Fibroblast of lung (primary cell): ENCODE measurements around the gene KCNK15. TPM values are rescaled to one million over a fixed set of nuclear protein-coding genes. Genes with fewer than 3 reads are reported as not detected.

ENCODE experiments used
- DNase-seq, 2 donors: peaks; one replicate each; pipeline versions ENCODE4 v3.0.0 to v3.0.0-alpha.2; 2010; ENCODE audit warnings: low read depth in 2 of 2
- H2AFZ ChIP-seq: 2 replicates; pipeline ENCODE4 v1.5.1; 2012; ENCODE audit warnings: low read length, control low read depth, inconsistent platforms
- H3K27ac ChIP-seq: 2 replicates; pipeline ENCODE4 v1.5.1; 2011; ENCODE audit warnings: low read length, control low read depth; ENCODE audit not compliant: insufficient read depth
- H3K27me3 ChIP-seq: 2 replicates; pipeline ENCODE4 v1.5.1; 2011; ENCODE audit warnings: mild to moderate bottlenecking, low read length; ENCODE audit not compliant: control insufficient read depth, insufficient read depth
- H3K36me3 ChIP-seq: 2 replicates; pipeline ENCODE4 v1.5.1; 2011; ENCODE audit warnings: low read length; ENCODE audit not compliant: control insufficient read depth, insufficient read depth
- H3K4me1 ChIP-seq: 2 replicates; pipeline ENCODE4 v1.5.1; 2011; ENCODE audit warnings: low read length; ENCODE audit not compliant: control insufficient read depth, insufficient read depth; ENCODE audit errors: extremely low read depth
- H3K4me2 ChIP-seq: 2 replicates; pipeline ENCODE4 v1.5.1; 2011; ENCODE audit warnings: low read length, control low read depth; ENCODE audit not compliant: insufficient read depth; ENCODE audit errors: extremely low read depth
- H3K4me3 ChIP-seq, 4 experiments: fragments of 200-600 bp in 1 of 4; sonication (generic) in 1 of 4; replicated peaks in 1 of 4; 2 replicates each; pipeline ENCODE4 v1.5.1; 2011 to 2016; ENCODE audit warnings: low read length in 4 of 4, low read depth in 3 of 4, mild to moderate bottlenecking in 3 of 4, control low read depth in 2 of 4, inconsistent platforms in 1 of 4, mixed read lengths in 1 of 4; ENCODE audit not compliant: insufficient read depth in 1 of 4; ENCODE audit errors: control extremely low read depth in 1 of 4
- H3K79me2 ChIP-seq: 2 replicates; pipeline ENCODE4 v1.5.1; 2012; ENCODE audit warnings: mild to moderate bottlenecking, low read length, inconsistent platforms; ENCODE audit not compliant: control insufficient read depth, insufficient read depth
- H3K9ac ChIP-seq: 2 replicates; pipeline ENCODE4 v1.5.1; 2011; ENCODE audit warnings: mild to moderate bottlenecking, low read length, control low read depth; ENCODE audit not compliant: insufficient read depth
- H3K9me3 ChIP-seq: 2 replicates; pipeline ENCODE4 v1.5.1; 2012; ENCODE audit warnings: low read depth, low read length; ENCODE audit not compliant: control insufficient read depth, insufficient read depth
- H4K20me1 ChIP-seq: 2 replicates; pipeline ENCODE4 v1.5.1; 2011; ENCODE audit warnings: low read length; ENCODE audit not compliant: control insufficient read depth, insufficient read depth; ENCODE audit errors: extremely low read depth
- EZH2 ChIP-seq: IDR thresholded peaks from 2 replicates; pipeline ENCODE4 v1.5.1; 2012; ENCODE audit warnings: low read length, control low read depth, mild to moderate bottlenecking; ENCODE audit errors: missing control alignments
- polyA plus RNA-seq, 2 donors: library from polyadenylated mRNA; depleted of rRNA in 1 of 2; stranded (reverse) in 1 of 2; unstranded in 1 of 2; fragments of >200 nt; gene quantifications; 2 replicates each; pipeline ENCODE4 v1.2.1, GENCODE V29; 2011 to 2012; ENCODE audit warnings: missing spikeins in 1 of 2
- total RNA-seq: library from RNA; depleted of rRNA; stranded (reverse); fragments of >200 nt; gene quantifications from 2 replicates; pipeline ENCODE4 v1.2.1, GENCODE V29; 2014
- TF ChIP-seq, protein P1 (sequence below), 2 donors: IDR thresholded peaks in 1 of 2; conservative IDR thresholded peaks in 1 of 2; 1 replicate in 1 of 2; 2 replicates in 1 of 2; pipeline ENCODE4 v1.5.1; 2011 to 2012; ENCODE audit warnings: low read length in 2 of 2, control low read depth in 1 of 2, inconsistent platforms in 1 of 2, low read depth in 1 of 2, mild to moderate bottlenecking in 1 of 2

Gene KCNK15
- total and polyA plus RNA-seq, 2 donors (not counting 1 experiment from before 2014, with no cell fraction given): 1.8 to 2.2 TPM

DNA sequence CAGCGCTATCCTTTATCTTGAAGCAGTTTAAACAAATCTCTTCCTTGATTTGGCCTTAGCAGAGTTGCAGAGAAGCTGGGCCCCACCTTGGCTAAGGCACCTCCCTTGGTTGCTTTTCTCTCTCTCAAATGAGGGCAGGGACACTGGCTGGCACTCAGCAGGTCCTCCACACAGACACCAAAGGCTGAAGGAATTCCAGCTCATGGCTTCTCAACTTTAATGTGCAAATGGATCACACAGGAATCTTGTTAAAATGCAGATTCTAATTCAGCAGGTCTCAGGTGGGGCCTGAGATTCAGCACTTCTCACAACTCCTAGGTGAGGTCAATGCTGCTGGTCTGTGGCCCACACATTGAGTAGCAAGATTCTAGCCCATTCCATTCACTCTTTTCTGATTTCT lies 39.0 kb downstream of the KCNK15 start:
- no peak overlapping the region for H2AFZ ChIP-seq
- H3K4me3 ChIP-seq: no peak overlapping the region
- no peaks in the 10 kb centered on the region for H3K36me3 ChIP-seq
- no peak overlapping the region for H3K27ac ChIP-seq
- H3K4me1 ChIP-seq: no peaks in the 10 kb centered on the region
- no peak overlapping the region for H3K4me2 ChIP-seq
- TF ChIP-seq, protein P1, sequence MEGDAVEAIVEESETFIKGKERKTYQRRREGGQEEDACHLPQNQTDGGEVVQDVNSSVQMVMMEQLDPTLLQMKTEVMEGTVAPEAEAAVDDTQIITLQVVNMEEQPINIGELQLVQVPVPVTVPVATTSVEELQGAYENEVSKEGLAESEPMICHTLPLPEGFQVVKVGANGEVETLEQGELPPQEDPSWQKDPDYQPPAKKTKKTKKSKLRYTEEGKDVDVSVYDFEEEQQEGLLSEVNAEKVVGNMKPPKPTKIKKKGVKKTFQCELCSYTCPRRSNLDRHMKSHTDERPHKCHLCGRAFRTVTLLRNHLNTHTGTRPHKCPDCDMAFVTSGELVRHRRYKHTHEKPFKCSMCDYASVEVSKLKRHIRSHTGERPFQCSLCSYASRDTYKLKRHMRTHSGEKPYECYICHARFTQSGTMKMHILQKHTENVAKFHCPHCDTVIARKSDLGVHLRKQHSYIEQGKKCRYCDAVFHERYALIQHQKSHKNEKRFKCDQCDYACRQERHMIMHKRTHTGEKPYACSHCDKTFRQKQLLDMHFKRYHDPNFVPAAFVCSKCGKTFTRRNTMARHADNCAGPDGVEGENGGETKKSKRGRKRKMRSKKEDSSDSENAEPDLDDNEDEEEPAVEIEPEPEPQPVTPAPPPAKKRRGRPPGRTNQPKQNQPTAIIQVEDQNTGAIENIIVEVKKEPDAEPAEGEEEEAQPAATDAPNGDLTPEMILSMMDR (conservative IDR thresholded peaks at IDR 0.05 in 1 of 2, IDR thresholded peaks at IDR 0.05 in 1 of 2; ENCODE audit: low read depth in 1 of 2, low read length in 2 of 2): no peak
- no peak for TF ChIP-seq EZH2
- no peaks in the 10 kb centered on the region for H3K9me3 ChIP-seq
- DNase-seq: no peak
- H3K27me3 ChIP-seq: peaks cover 3% of the 10 kb centered on the region
- H3K79me2 ChIP-seq: no peaks in the 10 kb centered on the region
- peaks cover 2% of the 10 kb centered on the region for H4K20me1 ChIP-seq
- H3K9ac ChIP-seq: no peak overlapping the region

DNA sequence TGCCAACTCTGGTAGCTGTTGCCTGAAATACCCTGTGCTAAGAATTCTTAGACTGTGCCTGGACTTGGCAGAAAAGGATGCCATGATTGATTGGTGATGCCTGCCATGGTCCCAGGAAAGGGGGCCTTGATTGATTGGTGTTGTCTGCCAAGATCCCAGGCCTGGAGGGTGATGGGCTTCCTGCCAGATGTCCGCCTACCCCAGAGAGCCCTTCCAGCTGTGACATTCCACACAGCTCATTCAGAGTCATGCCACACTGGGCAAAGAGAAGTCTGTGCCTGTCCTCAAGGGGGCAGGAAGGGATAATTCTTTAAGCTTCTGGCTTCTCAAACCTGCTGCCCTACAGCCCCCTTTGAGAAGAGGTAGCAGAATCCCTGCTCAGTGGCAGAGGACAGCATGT lies 40.1 kb downstream of the KCNK15 start:
- Histone ChIP-seq H3K4me3 (no peak overlapping the region), H4K20me1 (peaks cover 2% of the 10 kb centered on the region), H3K79me2 (no peaks in the 10 kb centered on the region), H3K27ac (no peak overlapping the region), H3K9me3 (no peaks in the 10 kb centered on the region), H3K9ac (no peak overlapping the region), H3K4me1 (no peaks in the 10 kb centered on the region), H3K27me3 (peaks cover 3% of the 10 kb centered on the region), H2AFZ (no peak overlapping the region), H3K36me3 (no peaks in the 10 kb centered on the region), H3K4me2 (no peak overlapping the region)
- peak in 1 of 2 donors; percentile 1 for DNase-seq
- TF ChIP-seq, protein P1 (conservative IDR thresholded peaks at IDR 0.05 in 1 of 2, IDR thresholded peaks at IDR 0.05 in 1 of 2; ENCODE audit: low read depth in 1 of 2, low read length in 2 of 2): no peak
- no peak for TF ChIP-seq EZH2

DNA sequence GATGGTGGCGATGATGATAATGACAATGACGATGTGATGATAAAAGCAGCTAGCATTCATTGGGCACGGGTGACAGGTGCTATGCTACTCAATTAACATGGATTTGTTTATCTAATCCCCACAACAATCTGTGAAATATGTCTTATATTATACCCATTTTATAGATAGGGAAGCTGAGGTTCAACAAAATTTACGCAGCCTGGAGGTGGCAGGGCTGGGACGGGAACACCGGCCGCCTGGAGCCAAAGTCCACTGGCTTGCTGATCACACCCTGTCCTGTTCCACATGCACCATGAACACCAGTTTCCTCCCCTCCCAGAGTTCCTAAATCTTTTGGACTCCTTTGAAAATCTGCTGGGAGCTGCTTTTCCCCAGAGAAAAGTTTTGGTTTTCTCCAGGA lies 41.6 kb downstream of the KCNK15 start:
- Histone ChIP-seq H3K4me1 (no peaks in the 10 kb centered on the region), H3K27ac (no peak overlapping the region), H4K20me1 (peaks cover 2% of the 10 kb centered on the region), H3K9me3 (no peaks in the 10 kb centered on the region), H3K27me3 (no peaks in the 10 kb centered on the region), H3K79me2 (no peaks in the 10 kb centered on the region), H3K36me3 (no peaks in the 10 kb centered on the region), H2AFZ (no peak overlapping the region), H3K9ac (no peak overlapping the region), H3K4me3 (no peak overlapping the region), H3K4me2 (no peak overlapping the region)
- DNase-seq: no peak
- TF ChIP-seq EZH2: no peak
- TF ChIP-seq, protein P1 (conservative IDR thresholded peaks at IDR 0.05 in 1 of 2, IDR thresholded peaks at IDR 0.05 in 1 of 2; ENCODE audit: low read depth in 1 of 2, low read length in 2 of 2): no peak
